GM12891 (cell line): ENCODE results near the gene ZNF121.

Source experiments
- POLR2A ChIP-seq: IDR thresholded peaks from 2 replicates; pipeline ENCODE4 v1.6.1; 2011; ENCODE audit warnings: low read depth, low read length, control low read depth
- POLR2AphosphoS5 ChIP-seq: IDR thresholded peaks from 2 replicates; pipeline ENCODE4 v1.6.1; 2011; ENCODE audit warnings: low read depth, low read length, control low read depth
- POU2F2 ChIP-seq: IDR thresholded peaks from 2 replicates; pipeline ENCODE4 v1.6.1; 2011; ENCODE audit warnings: low read depth, mild to moderate bottlenecking, control low read depth, low read length, moderate library complexity
- SPI1 ChIP-seq: IDR thresholded peaks from 2 replicates; pipeline ENCODE4 v1.6.1; 2011; ENCODE audit warnings: low read depth, low read length, control low read depth
- TAF1 ChIP-seq: IDR thresholded peaks from 2 replicates; pipeline ENCODE4 v1.6.1; 2011; ENCODE audit warnings: low read depth, low read length, control low read depth

- no peak for TF ChIP-seq POLR2A
- TF ChIP-seq POLR2AphosphoS5, result no peak
- no peak for TF ChIP-seq POU2F2
- no peak for TF ChIP-seq TAF1
- no peak for TF ChIP-seq SPI1
Measured at GRCh38 chr19:9570255-9570654, 14.0 kb downstream of the ZNF121 start.
